ENCODE measurements around the gene SLC1A2.

SLC1A2 gene

GRCh38 chr11:35235936-35236666 lies 183.3 kb downstream of the SLC1A2 start:
- Histone ChIP-seq H3K27me3 (ENCODE audit: insufficient read depth, low read length) (no peaks in the 10 kb centered on the region), H2BK120ac (ENCODE audit: insufficient read depth, low read length, poor library complexity) (peak overlapping the region; percentile 73), H3K23ac (ENCODE audit: low read length) (no peak overlapping the region), H4K91ac (ENCODE audit: low read depth, low read length) (peak overlapping the region; percentile 69), H3K79me1 (ENCODE audit: low read length) (peaks cover 3% of the 10 kb centered on the region), H3K4ac (ENCODE audit: low read depth, low read length) (peak overlapping the region; percentile 50), H2AK5ac (ENCODE audit: low read length) (no peak overlapping the region), H4K8ac (ENCODE audit: low read depth, low read length) (no peak overlapping the region), H3K9me3 (ENCODE audit: insufficient read depth, low read depth, low read length) (no peaks in the 10 kb centered on the region), H3K79me2 (ENCODE audit: control insufficient read depth, insufficient read depth, low read length, poor library complexity) (no peaks in the 10 kb centered on the region), H2AFZ (ENCODE audit: insufficient read depth, low read length, poor library complexity) (no peak overlapping the region), H3K4me3 (ENCODE audit: low read depth, low read length) (no peak overlapping the region), H3K9ac (ENCODE audit: low read length) (no peak overlapping the region), H3K27ac (ENCODE audit: low read depth, low read length) (no peak overlapping the region), H3K4me2 (ENCODE audit: low read length) (no peak overlapping the region), H3K36me3 (ENCODE audit: control insufficient read depth in 1 of 2, insufficient read depth in 2 of 2, low read length in 2 of 2) (no peaks in the 10 kb centered on the region), H3K18ac (ENCODE audit: low read length) (no peak overlapping the region), H2BK12ac (ENCODE audit: low read length) (no peak overlapping the region), H4K12ac (ENCODE audit: low read depth, low read length) (no peak overlapping the region), H3K14ac (ENCODE audit: low read length) (no peak overlapping the region), H2BK5ac (ENCODE audit: low read depth, low read length, poor library complexity) (no peak overlapping the region), H3K4me1 (ENCODE audit: control insufficient read depth in 1 of 2, insufficient read depth in 2 of 2, low read length in 2 of 2) (peaks cover 3 to 6% of the 10 kb centered on the region in 2 experiments)
- DNase-seq = no peak
- WGBS (ENCODE audit: extremely low coverage, insufficient coverage, insufficient read length) = no CpG with 5 or more reads among the region's 4 CpGs

- no peak overlapping the region for H3K14ac ChIP-seq (ENCODE audit: low read length)
These were observed 183.9 kb downstream of the SLC1A2 start for GRCh38 chr11:35235498-35235897.

GRCh38 chr11:35235157-35235468 lies 184.2 kb downstream of the SLC1A2 start:
- Histone ChIP-seq H4K8ac (ENCODE audit: low read depth, low read length) (no peak overlapping the region), H2BK5ac (ENCODE audit: low read depth, low read length, poor library complexity) (no peak overlapping the region), H4K12ac (ENCODE audit: low read depth, low read length) (no peak overlapping the region), H3K36me3 (ENCODE audit: control insufficient read depth in 1 of 2, insufficient read depth in 2 of 2, low read length in 2 of 2) (no peaks in the 10 kb centered on the region), H2BK12ac (ENCODE audit: low read length) (no peak overlapping the region), H3K18ac (ENCODE audit: low read length) (no peak overlapping the region), H3K27me3 (ENCODE audit: insufficient read depth, low read length) (no peaks in the 10 kb centered on the region), H3K4ac (ENCODE audit: low read depth, low read length) (no peak overlapping the region), H3K14ac (ENCODE audit: low read length) (no peak overlapping the region), H3K4me2 (ENCODE audit: low read length) (no peak overlapping the region), H3K4me3 (ENCODE audit: low read depth, low read length) (no peak overlapping the region), H3K27ac (ENCODE audit: low read depth, low read length) (no peak overlapping the region), H3K4me1 (ENCODE audit: control insufficient read depth in 1 of 2, insufficient read depth in 2 of 2, low read length in 2 of 2) (peaks cover 3 to 8% of the 10 kb centered on the region in 2 experiments), H3K9me3 (ENCODE audit: insufficient read depth, low read depth, low read length) (no peaks in the 10 kb centered on the region), H3K79me1 (ENCODE audit: low read length) (peaks cover 3% of the 10 kb centered on the region), H4K91ac (ENCODE audit: low read depth, low read length) (no peak overlapping the region), H2AFZ (ENCODE audit: insufficient read depth, low read length, poor library complexity) (no peak overlapping the region), H3K9ac (ENCODE audit: low read length) (no peak overlapping the region), H3K23ac (ENCODE audit: low read length) (no peak overlapping the region), H2AK5ac (ENCODE audit: low read length) (no peak overlapping the region), H3K79me2 (ENCODE audit: control insufficient read depth, insufficient read depth, low read length, poor library complexity) (no peaks in the 10 kb centered on the region), H2BK120ac (ENCODE audit: insufficient read depth, low read length, poor library complexity) (no peak overlapping the region)
- WGBS (ENCODE audit: extremely low coverage, insufficient coverage, insufficient read length) = no CpG with 5 or more reads among the region's 2 CpGs
- no peak for DNase-seq

More at GRCh38 chr11:35235498-35235897, 183.9 kb downstream of the SLC1A2 start:
- Histone ChIP-seq H3K18ac (ENCODE audit: low read length) (no peak overlapping the region), H4K12ac (ENCODE audit: low read depth, low read length) (no peak overlapping the region), H3K36me3 (ENCODE audit: control insufficient read depth in 1 of 2, insufficient read depth in 2 of 2, low read length in 2 of 2) (no peaks in the 10 kb centered on the region), H3K27ac (ENCODE audit: low read depth, low read length) (no peak overlapping the region), H3K79me2 (ENCODE audit: control insufficient read depth, insufficient read depth, low read length, poor library complexity) (no peaks in the 10 kb centered on the region), H3K4me1 (ENCODE audit: control insufficient read depth in 1 of 2, insufficient read depth in 2 of 2, low read length in 2 of 2) (peaks cover 3 to 8% of the 10 kb centered on the region in 2 experiments), H3K4me2 (ENCODE audit: low read length) (no peak overlapping the region), H3K79me1 (ENCODE audit: low read length) (peaks cover 3% of the 10 kb centered on the region), H2BK5ac (ENCODE audit: low read depth, low read length, poor library complexity) (no peak overlapping the region), H2AK5ac (ENCODE audit: low read length) (no peak overlapping the region), H4K91ac (ENCODE audit: low read depth, low read length) (no peak overlapping the region), H2BK12ac (ENCODE audit: low read length) (no peak overlapping the region), H3K4me3 (ENCODE audit: low read depth, low read length) (no peak overlapping the region), H3K27me3 (ENCODE audit: insufficient read depth, low read length) (no peaks in the 10 kb centered on the region), H4K8ac (ENCODE audit: low read depth, low read length) (no peak overlapping the region), H3K4ac (ENCODE audit: low read depth, low read length) (no peak overlapping the region), H2AFZ (ENCODE audit: insufficient read depth, low read length, poor library complexity) (no peak overlapping the region), H3K9me3 (ENCODE audit: insufficient read depth, low read depth, low read length) (no peaks in the 10 kb centered on the region), H2BK120ac (ENCODE audit: insufficient read depth, low read length, poor library complexity) (no peak overlapping the region), H3K9ac (ENCODE audit: low read length) (no peak overlapping the region), H3K23ac (ENCODE audit: low read length) (no peak overlapping the region)
- no CpG with 5 or more reads among the region's 1 CpG for WGBS (ENCODE audit: extremely low coverage, insufficient coverage, insufficient read length)
- no peak for DNase-seq

- Histone ChIP-seq H2AFZ (ENCODE audit: insufficient read depth, low read length, poor library complexity) (no peak overlapping the region), H3K27ac (ENCODE audit: low read depth, low read length) (no peak overlapping the region), H4K8ac (ENCODE audit: low read depth, low read length) (no peak overlapping the region), H2BK120ac (ENCODE audit: insufficient read depth, low read length, poor library complexity) (no peak overlapping the region), H4K91ac (ENCODE audit: low read depth, low read length) (no peak overlapping the region), H3K14ac (ENCODE audit: low read length) (no peak overlapping the region), H3K4me1 (ENCODE audit: control insufficient read depth in 1 of 2, insufficient read depth in 2 of 2, low read length in 2 of 2) (peaks cover 3 to 8% of the 10 kb centered on the region in 2 experiments), H3K36me3 (ENCODE audit: control insufficient read depth in 1 of 2, insufficient read depth in 2 of 2, low read length in 2 of 2) (no peaks in the 10 kb centered on the region), H3K27me3 (ENCODE audit: insufficient read depth, low read length) (no peaks in the 10 kb centered on the region), H2BK5ac (ENCODE audit: low read depth, low read length, poor library complexity) (no peak overlapping the region), H2BK12ac (ENCODE audit: low read length) (no peak overlapping the region), H4K12ac (ENCODE audit: low read depth, low read length) (no peak overlapping the region), H3K79me1 (ENCODE audit: low read length) (peaks cover 3% of the 10 kb centered on the region), H3K4ac (ENCODE audit: low read depth, low read length) (no peak overlapping the region), H3K9ac (ENCODE audit: low read length) (no peak overlapping the region), H3K4me2 (ENCODE audit: low read length) (no peak overlapping the region), H3K23ac (ENCODE audit: low read length) (no peak overlapping the region), H2AK5ac (ENCODE audit: low read length) (no peak overlapping the region), H3K4me3 (ENCODE audit: low read depth, low read length) (no peak overlapping the region), H3K18ac (ENCODE audit: low read length) (no peak overlapping the region), H3K9me3 (ENCODE audit: insufficient read depth, low read depth, low read length) (no peaks in the 10 kb centered on the region), H3K79me2 (ENCODE audit: control insufficient read depth, insufficient read depth, low read length, poor library complexity) (no peaks in the 10 kb centered on the region)
- DNase-seq = no peak
- no CpG with 5 or more reads among the region's 3 CpGs for WGBS (ENCODE audit: extremely low coverage, insufficient coverage, insufficient read length)
These were observed 184.8 kb downstream of the SLC1A2 start for GRCh38 chr11:35234460-35235156.

Data from trophoblast cell (in vitro differentiated cells and primary cell).